Activated CD8-positive, alpha-beta T cell treated with anti-CD3 and anti-CD28 coated beads for 36 hours (primary cell): ENCODE measurements around the gene PLCB3. TPM values are rescaled to one million over a fixed set of nuclear protein-coding genes. Genes with fewer than 3 reads are reported as not detected.
A peak's percentile ranks its signal among the peaks of the same experiment; 100 is the strongest.
"Not testable (repeated sequence)": the region's sequence is repeated elsewhere in the genome, so short reads cannot be mapped to it uniquely, and the experiment has no call there.

Experiments
- ATAC-seq: fragments of 200-7000 bp; cut with Tn5 transposase; one replicate; pipeline ENCODE4 v1.10.0; 2021; ENCODE audit warnings: mild to moderate bottlenecking, moderate library complexity
- CTCF ChIA-PET: fragments of 350-600 bp; sonication (Branson Sonifier 250); formaldehyde crosslinking; loops from one replicate; lab custom pipeline; 2021; ENCODE audit warnings: antibody characterized with exemption; lab: Charles Lee
- POLR2A ChIA-PET: fragments of 350-600 bp; sonication (Branson Sonifier 250); formaldehyde crosslinking; loops from one replicate; lab custom pipeline; 2021; ENCODE audit warnings: antibody characterized with exemption; lab: Charles Lee
- DNase-seq: peaks from one replicate; pipeline ENCODE4 v3.0.0-alpha.2; 2020
- H3K27ac Mint-ChIP-seq: one replicate; pipeline ENCODE4 v1.8.0; 2021; ENCODE audit warnings: mild to moderate bottlenecking, mixed read lengths
- H3K27me3 Mint-ChIP-seq: one replicate; pipeline ENCODE4 v1.8.0; 2021; ENCODE audit warnings: mixed read lengths
- H3K36me3 Mint-ChIP-seq: one replicate; pipeline ENCODE4 v1.8.0; 2021; ENCODE audit warnings: low read depth, mixed read lengths
- H3K4me1 Mint-ChIP-seq: one replicate; pipeline ENCODE4 v1.8.0; 2021; ENCODE audit warnings: low read depth, mixed read lengths
- H3K4me3 Mint-ChIP-seq: one replicate; pipeline ENCODE4 v1.8.0; 2021; ENCODE audit warnings: mild to moderate bottlenecking, moderate library complexity, mixed read lengths
- H3K9me3 Mint-ChIP-seq: one replicate; pipeline ENCODE4 v1.8.0; 2021; ENCODE audit warnings: mixed read lengths
- CTCF ChIP-seq: fragments of 200-600 bp; IDR thresholded peaks from one replicate; pipeline ENCODE4 v1.8.0; 2022; ENCODE audit warnings: antibody characterized with exemption, mild to moderate bottlenecking
- intact Hi-C: fragments of 100-400 bp; cut with micrococcal nuclease; formaldehyde crosslinking; loops from one replicate; pipeline ENCODE4 v1.10.0; 2022
- total RNA-seq, 2 experiments: library from RNA; stranded (reverse); gene quantifications; one replicate each; pipeline ENCODE4 v1.2.3, GENCODE V29; 2021

Gene PLCB3
- total RNA-seq, 2 experiments from 2014 or later = 8.7 to 9.6 TPM

GRCh38 chr11:64244966-64245365 lies 6.4 kb upstream of the PLCB3 start:
- no peak for TF ChIP-seq CTCF
- no peak for DNase-seq
- H3K27me3 Mint-ChIP-seq = no peaks in the 10 kb centered on the region
- peak overlapping the region; percentile 94 for H3K4me3 Mint-ChIP-seq
- no peak for ATAC-seq
- no peaks in the 10 kb centered on the region for H3K9me3 Mint-ChIP-seq
- intact Hi-C loops = loop anchor here (10.0 kb wide), 1 partner anchor 60 kb away; the partner anchor contains the start of genes CATSPERZ and ESRRA
- peaks cover 28% of the 10 kb centered on the region for H3K4me1 Mint-ChIP-seq
- H3K27ac Mint-ChIP-seq = peak overlapping the region; percentile 93
- CTCF ChIA-PET = interaction anchor here (0.9 to 4.6 kb wide), 9 partner anchors 11 to 87 kb away, joined by 3 to 35 read pairs (median 7); partner anchors contain the start of genes CATSPERZ, FERMT3, NUDT22 and PRDX5
- POLR2A ChIA-PET = interaction anchor here (0.6 to 10.0 kb wide), 8 partner anchors 9 to 73 kb away, joined by 3 to 132 read pairs (median 17); partner anchors contain the start of genes FERMT3, NUDT22, PRDX5 and TRMT112
- H3K36me3 Mint-ChIP-seq = peaks cover 33% of the 10 kb centered on the region

GRCh38 chr11:64245401-64245796 lies 5.9 kb upstream of the PLCB3 start:
- Mint-ChIP-seq H3K9me3 (no peaks in the 10 kb centered on the region), H3K27ac (peak overlapping the region; percentile 93), H3K4me1 (peaks cover 28% of the 10 kb centered on the region), H3K36me3 (peaks cover 30% of the 10 kb centered on the region), H3K27me3 (no peaks in the 10 kb centered on the region), H3K4me3 (peak overlapping the region; percentile 94)
- ChIA-PET CTCF (interaction anchor here (0.9 to 4.6 kb wide), 8 partner anchors 11 to 87 kb away, joined by 3 to 35 read pairs (median 6); partner anchors contain the start of genes CATSPERZ, FERMT3, NUDT22 and PRDX5), POLR2A (interaction anchor here (0.9 to 10.0 kb wide), 8 partner anchors 9 to 72 kb away, joined by 3 to 132 read pairs (median 17); partner anchors contain the start of genes FERMT3, NUDT22, PRDX5 and TRMT112)
- intact Hi-C loops = loop anchor here (10.0 kb wide), 1 partner anchor 59 kb away; the partner anchor contains the start of genes CATSPERZ and ESRRA
- TF ChIP-seq CTCF = no peak
- ATAC-seq (no peak), DNase-seq (peak; percentile 59)

- TF ChIP-seq CTCF = no peak
- H3K36me3 Mint-ChIP-seq = peaks cover 28% of the 10 kb centered on the region
- H3K27ac Mint-ChIP-seq = peak overlapping the region; percentile 93
- ChIA-PET POLR2A (interaction anchor here (0.6 to 10.0 kb wide), 10 partner anchors 9 to 1608 kb away, joined by 3 to 132 read pairs (median 12); partner anchors contain the start of genes FERMT3, NUDT22, PRDX5 and TRMT112), CTCF (interaction anchor here (0.9 to 4.6 kb wide), 11 partner anchors 10 to 86 kb away, joined by 3 to 35 read pairs (median 6); partner anchors contain the start of genes CATSPERZ, FERMT3, NUDT22 and PRDX5)
- no peaks in the 10 kb centered on the region for H3K27me3 Mint-ChIP-seq
- no peaks in the 10 kb centered on the region for H3K9me3 Mint-ChIP-seq
- peaks cover 30% of the 10 kb centered on the region for H3K4me1 Mint-ChIP-seq
- DNase-seq (peak; percentile 90), ATAC-seq (peak; percentile 5)
- H3K4me3 Mint-ChIP-seq = peak overlapping the region; percentile 94
- intact Hi-C loops = loop anchor here (10.0 kb wide), 1 partner anchor 59 kb away; the partner anchor contains the start of genes CATSPERZ and ESRRA
These were observed 5.3 kb upstream of the PLCB3 start for GRCh38 chr11:64245797-64246620.

- ATAC-seq = peak; percentile 7
- intact Hi-C loops = loop anchor here (10.0 kb wide), 1 partner anchor 58 kb away; the partner anchor contains the start of genes CATSPERZ and ESRRA
- not testable (repeated sequence) for H3K27ac Mint-ChIP-seq, H3K9me3 Mint-ChIP-seq, DNase-seq, H3K27me3 Mint-ChIP-seq
- POLR2A ChIA-PET = interaction anchor here (0.6 to 10.0 kb wide), 6 partner anchors 8 to 1609 kb away, joined by 3 to 132 read pairs (median 12); partner anchors contain the start of gene FERMT3
- Mint-ChIP-seq H3K4me3 (peak overlapping the region; percentile 78), H3K4me1 (peaks cover 30% of the 10 kb centered on the region), H3K36me3 (peaks cover 28% of the 10 kb centered on the region)
- CTCF ChIA-PET = interaction anchor here (0.9 to 4.6 kb wide), 6 partner anchors 13 to 71 kb away, joined by 3 to 35 read pairs (median 6); partner anchors contain the start of genes CATSPERZ, FERMT3, PRDX5 and TRMT112
These were observed 4.8 kb upstream of the PLCB3 start for GRCh38 chr11:64246621-64246870.
